GM12878 (cell line): ENCODE results near the gene CXorf38. TPM values are rescaled to one million over a fixed set of nuclear protein-coding genes. Genes with fewer than 3 reads are reported as not detected.

Experiments
- ATAC-seq: fragments of 200-7000 bp; cut with Tn5 transposase; 3 replicates; pipeline ENCODE4 v1.9.1; 2020; ENCODE audit warnings: mild to moderate bottlenecking, moderate library complexity
- BruUV-seq: library from RNA; stranded (reverse); fragments of 400-500 nt; replicated peaks from 2 replicates; lab custom pipeline; 2021; lab: Mats Ljungman, UMichigan
- CTCF ChIA-PET: fragments of 300-600 bp; sonication (Branson Sonifier 250); formaldehyde crosslinking; extraction: SDS; loops from one replicate; lab custom pipeline; 2021; ENCODE audit warnings: inconsistent platforms; lab: Yijun Ruan, JAX
- POLR2A ChIA-PET: fragments of 350-600 bp; formaldehyde crosslinking; extraction: SDS; loops from one replicate; lab custom pipeline; 2021; ENCODE audit warnings: inconsistent platforms; lab: Charles Lee
- RAD21 ChIA-PET: fragments of 300-600 bp; sonication (Branson Sonifier 250); formaldehyde crosslinking; loops from one replicate; lab custom pipeline; 2023; ENCODE audit warnings: antibody characterized with exemption; ENCODE audit not compliant: unreplicated experiment; lab: Charles Lee
- SMC1A ChIA-PET: fragments of 300-600 bp; sonication (Branson Sonifier 250); formaldehyde crosslinking; loops from one replicate; lab custom pipeline; 2023; ENCODE audit not compliant: unreplicated experiment, uncharacterized antibody; lab: Charles Lee
- DNase-seq: peaks from one replicate; pipeline ENCODE4 v3.0.0-alpha.2; 2011; ENCODE audit warnings: low read depth, low spot score
- FAIRE-seq: peaks from 3 replicates; lab custom pipeline; 2011; peaks lifted over from hg19 to GRCh38; lab: Jason Lieb, UNC
- H2AFZ ChIP-seq: 2 replicates; pipeline ENCODE4 v1.6.0; 2011; ENCODE audit warnings: low read depth, low read length, control low read depth; ENCODE audit not compliant: control insufficient read depth
- H3K27ac ChIP-seq: 2 replicates; pipeline ENCODE4 v1.5.1; 2011; ENCODE audit warnings: control low read depth; ENCODE audit not compliant: control insufficient read depth, insufficient read depth
- H3K27me3 ChIP-seq, 2 experiments: replicated peaks in 1 of 2; 2 replicates each; pipeline versions ENCODE4 v1.6.0 to v1.6.1; 2011; ENCODE audit warnings: low read length in 1 of 2; ENCODE audit not compliant: control insufficient read depth in 2 of 2, insufficient read depth in 2 of 2
- H3K36me3 ChIP-seq, 2 experiments: 2 replicates each; pipeline ENCODE4 v1.5.1; 2011; ENCODE audit warnings: low read length in 1 of 2; ENCODE audit not compliant: control insufficient read depth in 2 of 2, insufficient read depth in 2 of 2
- H3K4me1 ChIP-seq: 2 replicates; pipeline ENCODE4 v1.6.1; 2011; ENCODE audit warnings: mild to moderate bottlenecking, low read length, moderate library complexity, mixed read lengths; ENCODE audit not compliant: control insufficient read depth, insufficient read depth
- H3K4me2 ChIP-seq: 2 replicates; pipeline ENCODE4 v1.6.0; 2011; ENCODE audit warnings: control low read depth; ENCODE audit not compliant: control insufficient read depth, insufficient read depth
- H3K4me3 ChIP-seq: fragments of 200-600 bp; sonication (generic); 2 replicates; pipeline ENCODE4 v1.5.1; 2016
- H3K79me2 ChIP-seq: 2 replicates; pipeline ENCODE4 v1.6.0; 2011; ENCODE audit warnings: low read length; ENCODE audit not compliant: control insufficient read depth, insufficient read depth
- H3K9ac ChIP-seq: 2 replicates; pipeline ENCODE4 v1.8.0; 2011; ENCODE audit warnings: low read length, control low read depth, mixed read lengths; ENCODE audit not compliant: control insufficient read depth, insufficient read depth
- H3K9me3 ChIP-seq: replicated peaks from 3 replicates; pipeline ENCODE4 v1.5.1; 2011; ENCODE audit warnings: mild to moderate bottlenecking, low read length; ENCODE audit not compliant: control insufficient read depth, insufficient read depth
- H4K20me1 ChIP-seq: 2 replicates; pipeline ENCODE4 v1.6.0; 2011; ENCODE audit not compliant: control insufficient read depth, insufficient read depth
- GABPA ChIP-seq: IDR thresholded peaks from 2 replicates; pipeline ENCODE4 v1.6.1; 2014; ENCODE audit warnings: antibody characterized with exemption, low read depth, mild to moderate bottlenecking, inconsistent platforms
- SUPT20H ChIP-seq: IDR thresholded peaks from 2 replicates; pipeline ENCODE4 v1.6.1; 2011; ENCODE audit warnings: low read depth, mild to moderate bottlenecking, low read length, moderate library complexity, borderline replicate concordance; ENCODE audit not compliant: control insufficient read depth
- in situ Hi-C: fragments of 300-500 bp; cut with MboI; formaldehyde crosslinking; loops from 9 replicates; pipeline ENCODE4 v1.14.3; 2018; ENCODE audit warnings: mixed read lengths
- intact Hi-C: fragments of 100-400 bp; cut with micrococcal nuclease; formaldehyde crosslinking; loops from one replicate; pipeline ENCODE4 v1.14.2; 2022; ENCODE audit not compliant: unreplicated experiment
- polyA plus RNA-seq, 11 experiments: library from polyadenylated mRNA; depleted of rRNA in 4 of 11; unstranded in 6 of 11; stranded (reverse) in 5 of 11; fragments of >200 nt; fragmentation: Nextera tagmentation in 4 of 11; fragmentation: Illumina TruSeq in 1 of 11; extraction: Ambion mirVana in 4 of 11; extraction: Trizol in 1 of 11; gene quantifications; 1 replicate in 1 of 11; 2 replicates in 10 of 11; pipeline versions ENCODE4 v1.2.1 to v1.2.3, GENCODE V29; 2011 to 2016; ENCODE audit warnings: inconsistent platforms in 2 of 11, missing spikeins in 2 of 11, low read depth in 1 of 11
- total RNA-seq, 4 experiments: library from RNA; depleted of rRNA in 3 of 4; stranded (reverse); fragments of >200 nt in 3 of 4; fragmentation: Illumina TruSeq in 1 of 4; extraction: Trizol in 1 of 4; gene quantifications; 2 replicates each; pipeline versions ENCODE4 v1.2.1 to v1.2.3, GENCODE V29; 2013 to 2021
- TF ChIP-seq, protein P1 (sequence below): IDR thresholded peaks from 2 replicates; pipeline ENCODE4 v1.6.1; 2012; ENCODE audit warnings: mild to moderate bottlenecking, low read depth, low read length

The CXorf38 gene
- total and polyA plus RNA-seq, 10 of the 15 experiments (the other 5 are each of a cell fraction or from before 2014, with no cell fraction given): 2.2 to 50.1 (median 18.8) TPM

DNA sequence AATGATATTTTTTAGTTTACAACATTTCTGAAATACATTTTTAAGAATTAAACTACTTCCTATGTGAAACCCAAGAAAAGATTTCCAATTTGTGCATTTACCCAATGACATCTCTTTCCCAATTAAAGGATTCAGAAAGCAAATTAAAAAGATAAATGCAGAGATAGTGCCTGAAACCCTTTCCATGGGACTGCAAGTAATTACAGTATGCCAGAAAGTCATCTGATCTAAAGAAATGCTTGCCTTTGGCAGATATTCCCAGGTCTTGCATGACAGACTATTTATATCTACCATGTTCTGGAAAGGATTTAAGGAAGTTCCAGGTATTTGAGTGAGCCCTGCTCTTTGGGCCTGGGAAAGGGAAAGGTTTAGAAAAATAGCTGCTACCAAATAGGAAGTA is 41.6 kb upstream of the CXorf38 start:
- FAIRE-seq: no peak
- no peak overlapping the region for H3K4me3 ChIP-seq

More for the DNA sequence above, 41.6 kb upstream of the CXorf38 start:
- CTCF ChIA-PET: interaction anchor here (1.0 to 1.9 kb wide), 3 partner anchors 20 to 145 kb away, joined by 3 to 6 read pairs (median 4); no protein-coding TSS in a partner anchor
- BruUV-seq: no TSS peak
- no peak overlapping the region for H2AFZ ChIP-seq
- SMC1A ChIA-PET: interaction anchor here (1.1 kb wide), 1 partner anchor 15 kb away, joined by 4 read pairs; no protein-coding TSS in a partner anchor
- TF ChIP-seq, protein P1, sequence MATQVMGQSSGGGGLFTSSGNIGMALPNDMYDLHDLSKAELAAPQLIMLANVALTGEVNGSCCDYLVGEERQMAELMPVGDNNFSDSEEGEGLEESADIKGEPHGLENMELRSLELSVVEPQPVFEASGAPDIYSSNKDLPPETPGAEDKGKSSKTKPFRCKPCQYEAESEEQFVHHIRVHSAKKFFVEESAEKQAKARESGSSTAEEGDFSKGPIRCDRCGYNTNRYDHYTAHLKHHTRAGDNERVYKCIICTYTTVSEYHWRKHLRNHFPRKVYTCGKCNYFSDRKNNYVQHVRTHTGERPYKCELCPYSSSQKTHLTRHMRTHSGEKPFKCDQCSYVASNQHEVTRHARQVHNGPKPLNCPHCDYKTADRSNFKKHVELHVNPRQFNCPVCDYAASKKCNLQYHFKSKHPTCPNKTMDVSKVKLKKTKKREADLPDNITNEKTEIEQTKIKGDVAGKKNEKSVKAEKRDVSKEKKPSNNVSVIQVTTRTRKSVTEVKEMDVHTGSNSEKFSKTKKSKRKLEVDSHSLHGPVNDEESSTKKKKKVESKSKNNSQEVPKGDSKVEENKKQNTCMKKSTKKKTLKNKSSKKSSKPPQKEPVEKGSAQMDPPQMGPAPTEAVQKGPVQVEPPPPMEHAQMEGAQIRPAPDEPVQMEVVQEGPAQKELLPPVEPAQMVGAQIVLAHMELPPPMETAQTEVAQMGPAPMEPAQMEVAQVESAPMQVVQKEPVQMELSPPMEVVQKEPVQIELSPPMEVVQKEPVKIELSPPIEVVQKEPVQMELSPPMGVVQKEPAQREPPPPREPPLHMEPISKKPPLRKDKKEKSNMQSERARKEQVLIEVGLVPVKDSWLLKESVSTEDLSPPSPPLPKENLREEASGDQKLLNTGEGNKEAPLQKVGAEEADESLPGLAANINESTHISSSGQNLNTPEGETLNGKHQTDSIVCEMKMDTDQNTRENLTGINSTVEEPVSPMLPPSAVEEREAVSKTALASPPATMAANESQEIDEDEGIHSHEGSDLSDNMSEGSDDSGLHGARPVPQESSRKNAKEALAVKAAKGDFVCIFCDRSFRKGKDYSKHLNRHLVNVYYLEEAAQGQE: no peak
- TF ChIP-seq SUPT20H (no peak), GABPA (no peak)
- in situ Hi-C loops: no loop called here
- RAD21 ChIA-PET: no interaction called here
- intact Hi-C loops: no loop called here
- no peak overlapping the region for H3K9ac ChIP-seq
- POLR2A ChIA-PET: no interaction called here
- no peak overlapping the region for H3K4me2 ChIP-seq
- no peaks in the 10 kb centered on the region for H3K9me3 ChIP-seq
- H3K36me3 ChIP-seq: peaks cover 4% of the 10 kb centered on the region in 2 experiments; a peak in 2 of 4 replicates
- no peaks in the 10 kb centered on the region for H3K27me3 ChIP-seq
- DNase-seq (no peak), ATAC-seq (no peak)
- no peaks in the 10 kb centered on the region; the same call in 1 of the 2 replicates for H3K79me2 ChIP-seq
- H4K20me1 ChIP-seq: no peaks in the 10 kb centered on the region
- no peak overlapping the region for H3K27ac ChIP-seq
- no peaks in the 10 kb centered on the region; the same call in 1 of the 2 replicates for H3K4me1 ChIP-seq
